GM12875 (cell line): Measurements from ENCODE around the gene VMP1.
"Not testable (repeated sequence)": the region's sequence is repeated elsewhere in the genome, so short reads cannot be mapped to it uniquely, and the experiment has no call there.

ENCODE experiments used
- H3K4me3 ChIP-seq: one replicate; pipeline ENCODE4 v1.5.1; 2011; ENCODE audit warnings: low read depth, low read length, control low read depth
- CTCF ChIP-seq: IDR thresholded peaks from 2 replicates; pipeline ENCODE4 v1.5.1; 2011; ENCODE audit warnings: low read depth, mild to moderate bottlenecking, control low read depth, inconsistent platforms, low read length, moderate library complexity, borderline replicate concordance; ENCODE audit not compliant: insufficient read depth

The VMP1 gene

GRCh38 chr17:59830846-59831486, 123.5 kb downstream of the VMP1 start:
- TF ChIP-seq CTCF = no peak
- H3K4me3 ChIP-seq = no peak overlapping the region

GRCh38 chr17:59832883-59833379, 125.5 kb downstream of the VMP1 start:
- no peak for TF ChIP-seq CTCF
- H3K4me3 ChIP-seq = no peak overlapping the region

GRCh38 chr17:59837308-59838051, 130.0 kb downstream of the VMP1 start:
- no peak for TF ChIP-seq CTCF
- no peak overlapping the region for H3K4me3 ChIP-seq

GRCh38 chr17:59838052-59838916, 130.8 kb downstream of the VMP1 start:
- H3K4me3 ChIP-seq = peak overlapping the region; percentile 61
- TF ChIP-seq CTCF = no peak

GRCh38 chr17:59839651-59840328, 132.3 kb downstream of the VMP1 start:
- no peak for TF ChIP-seq CTCF

GRCh38 chr17:59840329-59841090, 133.1 kb downstream of the VMP1 start:
- peak overlapping the region; percentile 61 for H3K4me3 ChIP-seq
- TF ChIP-seq CTCF = no peak

More at GRCh38 chr17:59839651-59840328, 132.3 kb downstream of the VMP1 start:
- H3K4me3 ChIP-seq = peak overlapping the region; percentile 61

GRCh38 chr17:59841091-59841881, 133.8 kb downstream of the VMP1 start:
- H3K4me3 ChIP-seq = peak overlapping the region; percentile 61

GRCh38 chr17:59841882-59842263, 134.4 kb downstream of the VMP1 start:
- H3K4me3 ChIP-seq = not testable (repeated sequence)
